Stimulated activated CD8-positive, alpha-beta memory T cell treated with anti-CD3 and anti-CD28 coated beads, Interleukin-15, amount 100 ng/mL, for 24 hours (primary cell): ENCODE results near the gene RABGAP1.
A peak's percentile ranks its signal among the peaks of the same experiment; 100 is the strongest.
"Not testable (repeated sequence)": the region's sequence is repeated elsewhere in the genome, so short reads cannot be mapped to it uniquely, and the experiment has no call there.

Experiments used
- DNase-seq: peaks from one replicate; pipeline ENCODE4 v3.0.0-alpha.2; 2020; ENCODE audit warnings: low read depth

Gene RABGAP1

DNA sequence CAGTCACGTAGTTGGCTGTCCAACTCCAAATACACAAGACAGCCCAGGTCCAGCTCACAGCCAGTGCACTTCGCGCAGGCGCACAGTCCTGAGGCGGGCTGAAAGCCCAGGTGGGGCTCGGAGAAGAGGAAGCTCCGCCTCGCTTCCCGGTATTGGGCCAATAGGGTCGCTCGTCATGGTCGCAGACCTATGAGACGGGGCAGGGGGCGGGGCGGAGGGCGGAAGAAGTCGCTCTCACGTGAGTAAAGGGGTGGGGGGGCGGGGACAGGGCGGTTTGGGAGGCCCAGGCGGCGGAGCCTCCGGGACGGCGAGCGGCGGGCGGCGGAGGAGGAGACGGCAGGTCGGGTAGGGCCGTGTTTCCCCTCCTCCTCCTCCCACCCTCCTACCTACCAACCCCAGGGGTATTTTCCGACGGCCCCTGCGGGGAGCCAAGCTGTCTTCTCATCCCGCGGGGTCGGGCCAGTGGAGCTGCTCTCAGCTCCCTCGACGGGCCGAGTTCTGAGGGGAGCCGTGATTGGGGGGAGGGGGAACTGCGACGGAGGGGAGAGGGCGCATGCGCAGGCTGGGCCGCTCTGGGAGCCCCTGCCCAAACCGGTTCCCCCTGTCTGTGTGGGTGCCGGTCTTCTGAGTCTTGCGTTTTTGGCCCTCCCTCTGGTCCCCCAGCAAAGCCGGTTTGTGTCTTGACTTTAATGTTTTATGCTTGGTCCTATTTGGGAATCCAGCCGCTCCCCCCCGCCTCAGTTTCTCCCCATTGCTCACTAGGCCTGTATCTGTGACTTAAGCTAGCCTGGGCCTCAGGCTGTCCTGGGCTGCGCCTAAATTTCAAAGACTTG is at the start of gene RABGAP1:
RABGAP1 (plus strand) TSS at position 272 of the 833 bp plus-strand sequence. CDS start 16,040 bp downstream, outside the sequence.
- peak; percentile 94 for DNase-seq

- DNase-seq: no peak
Observed at GRCh38 chr9:122897969-122898368, 42.9 kb upstream of the RABGAP1 start.

DNA sequence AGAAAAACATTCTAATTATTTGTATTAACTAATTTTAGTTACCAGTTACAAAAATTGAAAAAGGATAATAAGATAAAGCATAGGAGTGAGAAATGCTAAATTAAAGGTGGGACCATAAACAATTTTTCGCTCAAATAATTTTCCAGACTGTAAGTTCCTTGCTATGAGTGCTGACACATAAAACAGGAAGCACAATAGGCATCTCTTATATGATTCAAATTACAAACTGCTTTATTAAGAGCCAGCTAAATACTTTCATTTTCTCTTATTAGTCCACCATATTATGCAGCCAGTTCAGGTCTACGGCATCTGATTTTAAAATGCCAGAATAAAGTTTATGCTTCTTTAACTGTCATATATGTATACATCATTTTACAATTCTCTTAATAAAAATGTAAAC is 40.0 kb upstream of the RABGAP1 start:
- DNase-seq: no peak

GRCh38 chr9:122904466-122904822 is 36.4 kb upstream of the RABGAP1 start:
- peak; percentile 7 for DNase-seq

GRCh38 chr9:122904823-122905710 is 35.8 kb upstream of the RABGAP1 start, which contains the start of gene RC3H2:
TSS of gene RC3H2 (minus strand) at chr9:122905359. CDS start at chr9:122897509, 7,850 bp downstream.
- peak; percentile 73 for DNase-seq

DNA sequence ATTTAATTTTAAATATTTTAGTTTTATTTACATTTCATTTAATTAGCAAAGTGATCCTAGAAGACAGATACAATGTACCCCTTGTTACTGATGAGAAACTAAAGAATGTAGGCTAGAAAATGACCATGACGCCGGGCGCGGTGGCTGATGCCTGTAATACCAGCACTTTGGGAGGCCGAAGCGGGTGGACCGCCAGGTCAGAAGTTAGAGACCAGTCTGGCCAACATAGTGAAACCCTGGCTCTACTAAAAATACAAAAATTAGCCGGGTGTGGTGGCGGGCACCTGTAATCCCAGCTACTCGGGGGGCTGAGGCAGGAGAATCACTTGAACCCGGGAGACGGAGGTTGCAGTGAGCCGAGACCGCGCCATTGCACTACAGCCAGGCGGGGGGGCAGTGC is 34.7 kb upstream of the RABGAP1 start:
- not testable (repeated sequence) for DNase-seq

DNA sequence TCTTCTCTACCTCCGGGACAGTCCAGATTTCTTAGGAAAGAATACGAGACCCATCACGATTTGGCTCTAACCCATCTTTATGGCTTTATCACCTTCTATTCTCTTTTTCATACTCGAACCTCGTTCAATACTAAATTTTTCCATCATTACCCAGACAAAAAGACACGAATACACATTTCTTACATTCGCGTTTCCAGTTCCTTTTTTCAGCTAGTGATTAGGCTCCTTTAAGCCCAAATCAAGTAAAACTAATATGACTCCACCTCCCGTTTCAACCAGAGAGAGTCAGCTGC is 28.2 kb upstream of the RABGAP1 start:
- DNase-seq: no peak

DNA sequence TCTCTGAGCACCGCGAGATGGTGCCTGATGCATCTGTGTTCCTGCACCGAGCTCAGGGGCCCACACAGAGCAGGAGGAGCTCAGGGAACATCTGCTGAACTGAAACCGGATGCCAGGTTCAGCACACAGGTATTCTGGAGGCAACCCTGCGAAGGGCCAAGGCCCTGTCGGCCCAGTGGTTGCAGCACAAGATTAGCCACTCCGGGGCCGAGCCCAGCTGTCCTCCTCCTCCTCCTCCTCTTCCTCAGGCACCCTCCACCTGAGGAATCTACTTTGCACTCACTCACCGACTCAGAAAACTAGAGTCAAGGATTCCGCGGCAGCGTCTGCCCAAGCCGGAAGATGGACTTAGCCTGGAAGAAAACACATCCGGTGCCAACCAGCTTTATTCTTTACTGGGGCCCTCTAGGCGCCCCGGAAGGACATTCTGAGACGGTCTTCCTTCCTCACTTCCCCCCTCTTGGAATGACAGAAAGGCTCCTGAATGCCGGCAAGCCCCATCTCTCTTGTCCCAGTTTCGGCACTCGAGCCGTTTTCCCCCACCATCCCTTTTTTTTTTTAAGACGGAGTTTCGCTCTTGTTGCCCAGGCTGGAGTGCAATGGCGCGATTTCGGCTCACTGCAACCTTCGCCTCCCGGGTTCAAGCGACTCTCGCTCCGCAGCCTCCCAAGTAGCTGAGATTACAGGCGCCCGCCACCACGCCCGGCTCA is 27.7 kb upstream of the RABGAP1 start, which contains the start of gene ZBTB6:
ZBTB6 (minus strand) TSS at position 360 of the 710 bp plus-strand sequence. CDS start 1,251 bp downstream, outside the sequence.
- DNase-seq: peak; percentile 28

DNA sequence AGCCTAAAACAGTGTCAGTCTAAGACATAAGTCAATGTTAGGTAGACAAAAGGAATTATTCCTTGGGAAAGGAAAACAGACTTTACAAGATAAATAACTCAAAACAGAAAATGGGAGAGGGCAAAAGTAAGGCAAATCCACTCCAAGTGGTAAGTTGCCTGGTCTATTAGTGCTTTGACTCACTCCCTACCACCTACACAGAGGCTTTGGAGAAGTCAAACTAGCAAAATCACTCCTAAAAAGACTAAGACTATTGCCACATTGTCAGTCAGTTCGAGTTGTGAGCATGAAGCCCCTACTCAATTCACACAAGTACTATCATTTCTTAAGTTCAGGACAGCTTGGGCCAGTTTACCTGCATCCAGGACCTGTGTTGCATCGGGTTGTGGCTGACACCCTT is 22.5 kb upstream of the RABGAP1 start:
- no peak for DNase-seq

DNA sequence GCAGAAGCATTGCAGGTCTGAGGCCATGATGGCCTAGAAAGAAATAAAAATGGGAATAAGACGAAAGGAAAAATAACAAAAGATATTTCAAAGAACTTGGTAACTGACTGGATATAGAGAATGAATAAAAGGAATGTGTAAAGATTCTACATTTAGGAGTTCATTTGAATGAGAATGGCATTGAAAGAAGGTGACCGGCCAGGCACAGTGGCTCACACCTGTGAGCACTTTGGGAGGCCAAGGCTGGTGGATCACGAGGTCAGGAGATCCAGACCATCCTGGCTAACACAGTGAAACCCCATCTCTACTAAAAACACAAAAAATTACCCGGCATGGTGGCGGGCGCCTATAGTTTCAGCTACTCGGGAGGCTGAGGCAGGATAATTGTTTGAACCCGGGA is 18.1 kb upstream of the RABGAP1 start:
- no peak for DNase-seq

DNA sequence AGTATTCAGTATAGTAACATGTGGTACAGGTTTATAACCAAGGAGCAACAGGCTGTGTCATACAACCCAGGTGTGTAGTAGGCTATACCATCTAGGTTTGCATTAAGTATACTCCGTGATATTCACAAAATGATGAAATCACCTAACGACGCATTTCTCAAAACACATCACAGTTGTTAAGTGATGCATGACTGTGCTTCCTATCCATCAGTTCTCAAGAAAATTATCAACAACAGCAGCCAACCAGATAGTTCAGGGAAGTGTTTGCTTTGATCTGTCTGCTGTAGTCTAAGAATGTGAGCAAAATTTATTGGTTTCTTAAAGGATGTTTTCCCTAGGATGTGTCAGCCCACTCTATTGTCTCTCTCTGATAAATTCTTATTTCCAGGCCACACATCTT is 16.9 kb upstream of the RABGAP1 start:
- no peak for DNase-seq

- DNase-seq: no peak
Observed at GRCh38 chr9:122929796-122930354, 10.9 kb upstream of the RABGAP1 start.

DNA sequence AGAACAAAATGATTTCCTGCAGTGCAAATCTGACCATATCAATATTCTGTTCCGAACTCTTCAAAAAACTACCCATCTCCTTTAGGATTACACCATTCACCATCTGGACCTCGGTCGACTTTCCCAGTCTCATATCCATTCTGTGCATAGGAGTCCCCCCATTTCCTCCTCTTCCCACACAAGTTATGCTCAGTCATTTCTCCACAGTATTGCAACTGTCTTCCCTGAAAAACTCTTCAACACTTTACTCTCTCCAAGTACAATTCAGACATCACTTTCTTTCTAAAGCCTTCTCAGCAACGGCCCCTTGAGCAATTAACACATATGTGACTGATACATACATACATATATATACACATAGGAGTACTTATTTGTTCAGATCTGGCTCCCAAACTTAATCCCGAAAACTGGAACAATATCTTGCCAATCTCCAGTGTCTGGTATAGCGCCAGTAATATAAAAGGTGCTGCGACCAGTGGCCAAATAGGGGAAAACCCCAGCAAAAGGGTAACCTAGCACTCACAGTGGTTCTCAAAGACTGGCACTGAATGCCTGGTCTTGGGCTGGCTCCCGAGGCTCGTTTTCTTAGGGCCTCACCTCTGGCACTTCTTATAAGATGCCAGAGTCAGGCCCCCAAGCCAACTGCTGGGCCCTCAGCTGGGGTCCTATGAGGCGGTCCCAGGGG is 10.1 kb upstream of the RABGAP1 start:
- no peak for DNase-seq

DNA sequence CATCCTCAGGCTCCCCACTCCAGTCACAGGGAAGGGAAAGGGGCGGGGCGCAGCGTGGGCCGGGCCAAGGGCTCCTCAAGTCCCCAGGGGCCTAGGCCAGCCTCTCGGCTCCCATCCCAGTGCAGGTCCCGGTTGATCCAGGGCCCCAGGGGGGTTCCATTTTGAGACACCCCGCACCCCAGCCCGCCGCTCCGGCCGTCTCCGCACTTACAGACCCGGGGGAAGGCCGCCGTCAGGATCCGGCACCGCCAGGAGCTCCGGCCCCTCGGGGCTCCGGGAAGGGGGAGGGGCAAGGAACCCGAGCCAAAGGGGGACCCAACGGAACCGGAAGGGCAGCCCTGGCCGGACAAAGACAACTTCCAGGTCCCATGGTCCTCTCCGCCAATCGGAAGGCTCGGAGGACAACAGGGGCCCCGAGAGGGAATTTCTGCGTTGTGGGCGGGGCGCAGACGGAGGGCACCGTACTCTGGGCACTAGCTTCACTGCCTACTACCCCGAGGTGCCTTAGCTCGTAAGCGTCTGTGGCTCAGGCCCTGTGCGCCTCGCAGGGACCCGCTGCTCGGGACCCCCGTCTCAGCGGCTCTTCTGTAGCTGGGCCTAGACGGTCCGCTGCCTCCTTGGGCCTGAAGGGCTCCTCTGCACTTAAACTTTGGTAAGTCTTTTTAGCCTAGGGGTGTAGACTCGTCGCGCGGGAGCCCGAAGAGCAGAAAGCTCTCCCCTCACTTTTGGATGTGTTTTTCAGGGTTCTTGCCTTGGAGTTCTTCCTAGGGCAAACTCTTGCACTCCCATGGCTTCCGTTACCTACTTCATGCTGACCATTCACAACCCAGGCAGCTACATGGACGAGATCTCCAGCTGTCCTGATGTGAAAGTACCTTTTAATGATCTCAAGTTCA is 9.3 kb upstream of the RABGAP1 start, which contains the start of gene ZBTB26:
ZBTB26 (minus strand) TSS at position 287 of the 896 bp plus-strand sequence. CDS start 11,578 bp downstream, outside the sequence.
- peak; percentile 62 for DNase-seq

- no peak for DNase-seq
Observed at GRCh38 chr9:122936464-122936863, 4.4 kb upstream of the RABGAP1 start.

DNA sequence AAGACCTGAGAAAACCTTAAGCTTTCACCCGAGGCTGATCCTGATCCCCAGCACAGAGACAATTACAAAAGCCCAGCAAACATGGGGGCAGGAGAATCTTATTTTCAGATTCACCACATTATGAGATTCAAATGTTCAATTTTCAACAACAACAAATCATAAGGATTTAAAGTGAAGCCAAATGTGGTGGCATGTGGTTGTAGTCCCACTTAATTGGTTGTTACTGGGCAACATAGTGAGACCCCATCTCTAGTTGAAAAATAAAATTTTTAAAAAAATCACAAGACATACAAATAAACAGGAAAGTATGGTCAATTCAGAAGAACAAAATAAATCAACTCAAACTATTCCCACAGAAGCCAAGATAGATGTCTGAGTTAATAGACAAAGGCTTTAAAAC is 3.9 kb upstream of the RABGAP1 start:
- DNase-seq: no peak

DNA sequence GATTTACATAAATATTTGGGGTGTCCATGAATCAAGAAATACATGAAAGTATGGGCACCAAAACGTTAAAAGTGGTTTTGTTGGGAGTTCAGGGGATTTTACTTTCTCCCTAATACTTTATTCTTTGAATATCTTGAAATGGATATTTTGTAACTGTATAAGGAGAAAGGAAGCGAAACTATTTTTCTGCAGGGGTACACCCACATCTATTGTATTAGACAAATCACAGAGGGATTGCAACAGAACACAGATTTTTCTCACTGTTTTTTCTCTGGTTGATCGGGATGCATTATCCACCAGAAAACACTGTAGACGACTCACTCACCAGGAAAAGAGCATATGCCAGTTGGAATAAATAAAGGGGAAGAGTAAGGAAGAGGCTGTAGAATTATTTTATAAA is 1.2 kb upstream of the RABGAP1 start:
- DNase-seq: no peak

GRCh38 chr9:122940454-122940748 is 419 bp upstream of the RABGAP1 start:
- DNase-seq: no peak

GRCh38 chr9:122941582-122942234 is 888 bp downstream of the RABGAP1 start:
- no peak for DNase-seq
